CD4-positive, alpha-beta T cell (primary cell): ENCODE results near the gene HMGA1. TPM values are rescaled to one million over a fixed set of nuclear protein-coding genes. Genes with fewer than 3 reads are reported as not detected.

Experiments used
- ATAC-seq: fragments of 200-7000 bp; cut with Tn5 transposase; one replicate; pipeline ENCODE4 v1.10.0; 2022; ENCODE audit warnings: mild to moderate bottlenecking; ENCODE audit not compliant: poor library complexity
- CTCF ChIA-PET: fragments of 350-600 bp; sonication (Branson Sonifier 250); formaldehyde crosslinking; loops from one replicate; lab custom pipeline; 2021; ENCODE audit warnings: antibody characterized with exemption, inconsistent platforms; lab: Charles Lee
- POLR2A ChIA-PET: fragments of 350-600 bp; sonication (Branson Sonifier 250); formaldehyde crosslinking; loops from one replicate; lab custom pipeline; 2021; ENCODE audit warnings: antibody characterized with exemption, inconsistent platforms; lab: Charles Lee
- DNase-seq, 14 experiments: peaks; one replicate each; pipeline ENCODE4 v3.0.0-alpha.2; 2013 to 2020; ENCODE audit warnings: mixed read lengths in 2 of 14
- H3K27ac ChIP-seq, 2 donors: one replicate each; pipeline versions ENCODE4 v1.5.1 to v1.7.0; 2013; ENCODE audit warnings: low read length in 2 of 2, low read depth in 1 of 2, mild to moderate bottlenecking in 1 of 2
- H3K27me3 ChIP-seq, 2 experiments: 1 replicate in 1 of 2; 2 replicates in 1 of 2; pipeline versions ENCODE4 v1.6.1 to v1.7.0; 2013; ENCODE audit warnings: low read length in 2 of 2, control low read depth in 1 of 2, mild to moderate bottlenecking in 1 of 2, moderate library complexity in 1 of 2; ENCODE audit not compliant: insufficient read depth in 2 of 2, control insufficient read depth in 1 of 2
- H3K36me3 ChIP-seq: one replicate; pipeline ENCODE4 v1.6.1; 2013; ENCODE audit warnings: low read length, control low read depth; ENCODE audit not compliant: insufficient read depth
- H3K4me1 ChIP-seq: one replicate; pipeline ENCODE4 v1.6.1; 2013; ENCODE audit warnings: low read length, control low read depth; ENCODE audit not compliant: insufficient read depth
- H3K4me3 ChIP-seq: one replicate; pipeline ENCODE4 v1.5.1; 2013; ENCODE audit warnings: mild to moderate bottlenecking, low read length, moderate library complexity
- H3K9me3 ChIP-seq, 2 experiments: 1 replicate in 1 of 2; 2 replicates in 1 of 2; pipeline versions ENCODE4 v1.6.1 to v1.7.0; 2013; ENCODE audit warnings: low read length in 2 of 2, mild to moderate bottlenecking in 2 of 2, control low read depth in 1 of 2, moderate library complexity in 1 of 2; ENCODE audit not compliant: control insufficient read depth in 1 of 2, insufficient read depth in 1 of 2
- H3K27ac Mint-ChIP-seq: one replicate; pipeline ENCODE4 v1.8.0; 2020; ENCODE audit warnings: mixed read lengths
- H3K27me3 Mint-ChIP-seq: one replicate; pipeline ENCODE4 v1.8.0; 2021; ENCODE audit warnings: mixed read lengths
- H3K36me3 Mint-ChIP-seq: one replicate; pipeline ENCODE4 v1.8.0; 2021; ENCODE audit warnings: low read depth, mixed read lengths
- H3K4me1 Mint-ChIP-seq: one replicate; pipeline ENCODE4 v1.8.0; 2021; ENCODE audit warnings: low read depth, mixed read lengths
- H3K4me3 Mint-ChIP-seq: one replicate; pipeline ENCODE4 v1.8.0; 2020; ENCODE audit warnings: mild to moderate bottlenecking, mixed read lengths
- H3K9me3 Mint-ChIP-seq: one replicate; pipeline ENCODE4 v1.8.0; 2020; ENCODE audit warnings: mixed read lengths
- intact Hi-C, 2 experiments: fragments of 100-400 bp; cut with DNase I in 1 of 2; cut with micrococcal nuclease in 1 of 2; formaldehyde crosslinking; loops; one replicate each; pipeline versions ENCODE4 v1.15.1 to v1.9.0; 2023 to 2025; cut with DNase I, micrococcal nuclease
- total RNA-seq, 174 experiments: library from RNA in 2 of 174; stranded (reverse) in 2 of 174; gene quantifications; one replicate each; pipeline ENCODE4 v1.2.3 and lab custom pipeline; 2021 to 2026
- TF ChIP-seq, protein P1 (sequence below): fragments of 200-600 bp; IDR thresholded peaks from one replicate; pipeline ENCODE4 v1.8.0; 2022; ENCODE audit warnings: antibody characterized with exemption, mild to moderate bottlenecking

HMGA1 gene
- total RNA-seq, 2 experiments from 2014 or later: 102 to 107 TPM

DNA sequence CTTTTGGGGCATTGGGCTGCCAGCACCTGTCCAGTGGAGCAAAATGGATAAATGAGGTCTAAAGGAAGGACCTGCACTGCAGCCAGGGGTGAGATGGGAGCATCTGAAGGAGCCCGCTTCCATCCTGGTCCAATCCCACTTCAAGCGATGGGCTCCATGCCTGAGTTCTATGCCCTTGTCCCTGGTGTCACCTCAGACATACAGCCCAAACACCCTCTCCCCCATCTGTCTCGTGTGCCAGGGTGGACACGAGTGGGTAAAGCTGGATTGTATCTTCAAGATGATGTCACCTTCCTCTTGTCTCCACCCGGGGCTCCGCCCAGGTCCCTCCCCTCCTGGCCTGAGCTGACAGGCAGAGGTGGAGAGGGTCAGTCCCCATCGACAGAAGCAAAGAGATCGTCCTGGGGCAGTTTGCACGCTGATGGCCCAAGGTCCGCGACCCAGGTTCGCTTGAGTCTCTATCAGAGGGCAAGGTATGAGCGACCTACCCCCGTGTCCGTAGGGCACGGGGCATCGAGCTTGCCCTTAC is 11.6 kb downstream of the HMGA1 start:
- H3K9me3 ChIP-seq: no peaks in the 10 kb centered on the region
- TF ChIP-seq, protein P1, sequence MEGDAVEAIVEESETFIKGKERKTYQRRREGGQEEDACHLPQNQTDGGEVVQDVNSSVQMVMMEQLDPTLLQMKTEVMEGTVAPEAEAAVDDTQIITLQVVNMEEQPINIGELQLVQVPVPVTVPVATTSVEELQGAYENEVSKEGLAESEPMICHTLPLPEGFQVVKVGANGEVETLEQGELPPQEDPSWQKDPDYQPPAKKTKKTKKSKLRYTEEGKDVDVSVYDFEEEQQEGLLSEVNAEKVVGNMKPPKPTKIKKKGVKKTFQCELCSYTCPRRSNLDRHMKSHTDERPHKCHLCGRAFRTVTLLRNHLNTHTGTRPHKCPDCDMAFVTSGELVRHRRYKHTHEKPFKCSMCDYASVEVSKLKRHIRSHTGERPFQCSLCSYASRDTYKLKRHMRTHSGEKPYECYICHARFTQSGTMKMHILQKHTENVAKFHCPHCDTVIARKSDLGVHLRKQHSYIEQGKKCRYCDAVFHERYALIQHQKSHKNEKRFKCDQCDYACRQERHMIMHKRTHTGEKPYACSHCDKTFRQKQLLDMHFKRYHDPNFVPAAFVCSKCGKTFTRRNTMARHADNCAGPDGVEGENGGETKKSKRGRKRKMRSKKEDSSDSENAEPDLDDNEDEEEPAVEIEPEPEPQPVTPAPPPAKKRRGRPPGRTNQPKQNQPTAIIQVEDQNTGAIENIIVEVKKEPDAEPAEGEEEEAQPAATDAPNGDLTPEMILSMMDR: no peak
- POLR2A ChIA-PET: interaction anchor here (0.8 to 5.1 kb wide), 10 partner anchors 11 to 639 kb away, joined by 3 to 80 read pairs (median 7); partner anchors contain the start of genes HMGA1, NUDT3, SNRPC and TAF11
- no peaks in the 10 kb centered on the region for H3K27me3 ChIP-seq
- DNase-seq (peak in 8 of 14 experiments; percentile 27 to 75 (median 50)), ATAC-seq (peak; percentile 13)
- CTCF ChIA-PET: interaction anchor here (1.2 to 4.1 kb wide), 11 partner anchors 12 to 364 kb away, joined by 3 to 46 read pairs (median 5); partner anchors contain the start of gene HMGA1
- peaks cover 51% of the 10 kb centered on the region for H3K4me1 ChIP-seq
- peaks cover 32% of the 10 kb centered on the region for H3K36me3 Mint-ChIP-seq
- H3K27me3 Mint-ChIP-seq: no peaks in the 10 kb centered on the region
- no peaks in the 10 kb centered on the region for H3K9me3 Mint-ChIP-seq
- H3K27ac Mint-ChIP-seq: peak overlapping the region; percentile 91
- intact Hi-C loops: loop anchor here (1.0 to 10.0 kb wide), 10 partner anchors 10 to 1403 kb away; partner anchors contain the start of genes ANKS1A (in 1 of the 2), ILRUN (in 1 of the 2), LEMD2 (in 1 of the 2) and NUDT3 (in 1 of the 2)
- peak overlapping the region; percentile 96 for H3K4me3 ChIP-seq
- peak overlapping the region; percentile 86 to 96 for H3K27ac ChIP-seq
- peaks cover 33% of the 10 kb centered on the region for H3K4me1 Mint-ChIP-seq
- peaks cover 16% of the 10 kb centered on the region for H3K36me3 ChIP-seq
- peak overlapping the region; percentile 97 for H3K4me3 Mint-ChIP-seq

- peaks cover 26% of the 10 kb centered on the region for H3K36me3 Mint-ChIP-seq
- no peaks in the 10 kb centered on the region for H3K9me3 Mint-ChIP-seq
- Histone ChIP-seq H3K9me3 (no peaks in the 10 kb centered on the region), H3K4me3 (peak within 1 kb of the TSS; percentile 96), H3K36me3 (peaks cover 10% of the 10 kb centered on the region), H3K4me1 (peaks cover 44% of the 10 kb centered on the region), H3K27me3 (no peaks in the 10 kb centered on the region), H3K27ac (peak within 1 kb of the TSS; percentile 89 to 96)
- H3K27ac Mint-ChIP-seq: peak within 1 kb of the TSS; percentile 91
- ChIA-PET POLR2A (interaction anchor here (0.6 to 5.1 kb wide), 18 partner anchors 12 to 639 kb away, joined by 3 to 80 read pairs (median 4); partner anchors contain the start of genes HMGA1, NUDT3, SNRPC and TAF11), CTCF (interaction anchor here (0.6 to 4.1 kb wide), 26 partner anchors 9 to 408 kb away, joined by 3 to 46 read pairs (median 4); partner anchors contain the start of genes HMGA1, NUDT3 and RPS10)
- TF ChIP-seq, protein P1: peak; percentile 89
- no peaks in the 10 kb centered on the region for H3K27me3 Mint-ChIP-seq
- ATAC-seq (peak; percentile 90), DNase-seq (peak; percentile 94 to 99 (median 97))
- peaks cover 28% of the 10 kb centered on the region for H3K4me1 Mint-ChIP-seq
- intact Hi-C loops: loop anchor here (1.0 to 10.0 kb wide), 15 partner anchors 11 to 1404 kb away; partner anchors contain the start of genes NUDT3 (in 2 of the 2), ANKS1A (in 1 of the 2), ILRUN (in 1 of the 2) and LEMD2 (in 1 of the 2)
- peak within 1 kb of the TSS; percentile 97 for H3K4me3 Mint-ChIP-seq
Measured at GRCh38 chr6:34248727-34249468, 12.2 kb downstream of the HMGA1 start, which contains the start of gene SMIM29. SMIM29 (minus strand) TSS chr6:34249006; CDS start chr6:34247791, 1,215 bp downstream.
